Gastroesophageal sphincter (tissue), 4 donors: Measurements from ENCODE around the gene WFDC12. TPM values are rescaled to one million over a fixed set of nuclear protein-coding genes. Genes with fewer than 3 reads are reported as not detected.

Experiments
- ATAC-seq: fragments of 150-250 bp; one replicate; pipeline ENCODE4 v1.9.1; 2016; ENCODE audit warnings: mild to moderate bottlenecking, moderate library complexity
- H3K27ac ChIP-seq, 4 donors: fragments of 200-600 bp; sonication (generic) in 3 of 4; 1 replicate in 3 of 4; 2 replicates in 1 of 4; pipeline ENCODE4 v1.5.1; 2016 to 2019
- H3K27me3 ChIP-seq: fragments of 200-600 bp; sonication (generic); one replicate; pipeline ENCODE4 v1.5.1; 2019
- H3K36me3 ChIP-seq, 2 donors: fragments of 200-600 bp; sonication (generic); one replicate each; pipeline ENCODE4 v1.5.1; 2019; ENCODE audit warnings: control low read depth in 1 of 2
- H3K4me1 ChIP-seq, 3 donors: fragments of 200-600 bp; sonication (generic); 1 replicate in 2 of 3; 2 replicates in 1 of 3; pipeline ENCODE4 v1.5.1; 2016 to 2019; ENCODE audit warnings: control low read depth in 2 of 3
- H3K4me3 ChIP-seq, 2 donors: fragments of 200-600 bp; sonication (generic); one replicate each; pipeline ENCODE4 v1.5.1; 2019; ENCODE audit warnings: mild to moderate bottlenecking in 1 of 2, moderate library complexity in 1 of 2
- H3K9me3 ChIP-seq, 3 donors: fragments of 200-600 bp; sonication (generic); one replicate each; pipeline ENCODE4 v1.5.1; 2017 to 2019; ENCODE audit warnings: control low read depth in 2 of 3
- EP300 ChIP-seq: sonication (generic); formaldehyde crosslinking; IDR thresholded peaks from one replicate; pipeline ENCODE4 v1.6.1; 2017; ENCODE audit warnings: antibody characterized with exemption, mild to moderate bottlenecking
- POLR2A ChIP-seq, 2 donors: fragments of 450-650 bp; IDR thresholded peaks; one replicate each; pipeline ENCODE4 v1.6.1; 2017; ENCODE audit warnings: antibody characterized with exemption in 2 of 2, mild to moderate bottlenecking in 2 of 2, moderate library complexity in 1 of 2
- POLR2AphosphoS5 ChIP-seq: sonication (generic); formaldehyde crosslinking; IDR thresholded peaks from one replicate; pipeline ENCODE4 v1.6.1; 2017; ENCODE audit warnings: antibody characterized with exemption
- WGBS, 2 donors: methylation state at CpG; one replicate each; pipeline ENCODE4 v1.1.5; 2018; ENCODE audit warnings: low coverage in 1 of 2; 5-methylcytosine and 5-hydroxymethylcytosine counted together
- total RNA-seq, 4 donors: library from RNA; depleted of rRNA; stranded (reverse); fragments of >200 nt; gene quantifications; one replicate each; pipeline ENCODE4 v1.1.0, GENCODE V29; 2016
- TF ChIP-seq, protein P1 (sequence below), 4 experiments: fragments of 200-600 bp in 2 of 4; fragments of 450-650 bp in 2 of 4; sonication (generic) in 1 of 4; IDR thresholded peaks; one replicate each; pipeline ENCODE4 v1.5.1; 2017 to 2019; ENCODE audit warnings: antibody characterized with exemption in 4 of 4, mild to moderate bottlenecking in 2 of 4, moderate library complexity in 2 of 4

Gene WFDC12
- total RNA-seq, 4 donors from 2014 or later, result not detected

DNA sequence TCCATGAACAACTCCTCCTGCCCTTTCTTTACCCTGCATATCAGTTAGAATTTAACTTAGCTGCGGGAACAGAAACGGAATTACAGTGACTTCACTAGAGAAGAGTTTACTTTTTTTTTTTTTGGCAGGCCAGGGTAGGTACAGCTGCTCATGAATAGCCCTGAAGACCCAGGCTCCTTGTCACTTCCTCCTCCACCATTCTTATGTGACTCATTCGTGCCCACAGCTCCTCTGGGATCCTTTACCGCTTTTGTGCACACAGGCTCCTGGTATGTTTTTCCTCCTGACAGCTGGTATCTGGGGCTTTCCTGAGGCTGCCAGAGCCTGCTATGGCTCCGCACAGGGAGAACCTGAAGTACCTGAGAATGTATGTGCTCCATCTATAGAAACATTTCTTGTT is 19.5 kb downstream of the WFDC12 start:
- Histone ChIP-seq H3K4me3 (no peak overlapping the region), H3K27ac (no peak overlapping the region), H3K9me3 (no peaks in the 10 kb centered on the region), H3K4me1 (peaks cover 0 to 5% (median 0%) of the 10 kb centered on the region in 3 donors), H3K27me3 (peaks cover 73% of the 10 kb centered on the region), H3K36me3 (no peaks in the 10 kb centered on the region)
- TF ChIP-seq, protein P1, sequence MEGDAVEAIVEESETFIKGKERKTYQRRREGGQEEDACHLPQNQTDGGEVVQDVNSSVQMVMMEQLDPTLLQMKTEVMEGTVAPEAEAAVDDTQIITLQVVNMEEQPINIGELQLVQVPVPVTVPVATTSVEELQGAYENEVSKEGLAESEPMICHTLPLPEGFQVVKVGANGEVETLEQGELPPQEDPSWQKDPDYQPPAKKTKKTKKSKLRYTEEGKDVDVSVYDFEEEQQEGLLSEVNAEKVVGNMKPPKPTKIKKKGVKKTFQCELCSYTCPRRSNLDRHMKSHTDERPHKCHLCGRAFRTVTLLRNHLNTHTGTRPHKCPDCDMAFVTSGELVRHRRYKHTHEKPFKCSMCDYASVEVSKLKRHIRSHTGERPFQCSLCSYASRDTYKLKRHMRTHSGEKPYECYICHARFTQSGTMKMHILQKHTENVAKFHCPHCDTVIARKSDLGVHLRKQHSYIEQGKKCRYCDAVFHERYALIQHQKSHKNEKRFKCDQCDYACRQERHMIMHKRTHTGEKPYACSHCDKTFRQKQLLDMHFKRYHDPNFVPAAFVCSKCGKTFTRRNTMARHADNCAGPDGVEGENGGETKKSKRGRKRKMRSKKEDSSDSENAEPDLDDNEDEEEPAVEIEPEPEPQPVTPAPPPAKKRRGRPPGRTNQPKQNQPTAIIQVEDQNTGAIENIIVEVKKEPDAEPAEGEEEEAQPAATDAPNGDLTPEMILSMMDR (IDR thresholded peaks at IDR 0.05), result no peak
- TF ChIP-seq POLR2AphosphoS5, result no peak
- TF ChIP-seq EP300, result no peak
- no peak for TF ChIP-seq POLR2A (IDR thresholded peaks at IDR 0.05)
- no peak for ATAC-seq
- WGBS, 2 donors, result 62 to 75% methylated on average over 3 to 5 of the region's 5 CpGs

DNA sequence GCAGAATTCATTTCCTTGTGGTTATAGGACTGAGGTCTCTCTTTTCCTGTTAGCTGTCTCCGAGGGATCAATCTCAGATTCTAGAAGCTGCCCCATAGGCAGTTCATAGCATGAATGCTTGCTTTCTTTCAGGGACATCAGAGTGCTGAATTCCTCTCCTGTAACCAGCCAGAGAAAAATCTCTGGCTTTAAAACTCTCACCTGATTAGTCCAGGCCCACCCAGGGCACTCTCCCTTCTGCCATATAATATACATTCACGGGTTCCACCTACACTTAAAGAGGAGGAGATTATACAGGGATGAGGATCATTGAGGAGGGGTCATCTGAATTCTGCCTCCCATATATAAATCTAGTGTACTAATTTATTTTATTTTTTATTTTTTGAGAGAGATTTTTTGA is 21.2 kb downstream of the WFDC12 start:
- peaks cover 0 to 11% (median 1%) of the 10 kb centered on the region in 3 donors for H3K4me1 ChIP-seq
- 57 to 58% methylated on average over 1 to 2 of the region's 2 CpGs for WGBS, 2 donors
- no peak for TF ChIP-seq POLR2A (IDR thresholded peaks at IDR 0.05)
- TF ChIP-seq EP300, result no peak
- TF ChIP-seq POLR2AphosphoS5, result no peak
- TF ChIP-seq, protein P1 (IDR thresholded peaks at IDR 0.05), result no peak
- no peaks in the 10 kb centered on the region for H3K36me3 ChIP-seq
- H3K9me3 ChIP-seq, result no peaks in the 10 kb centered on the region
- H3K27me3 ChIP-seq, result peaks cover 77% of the 10 kb centered on the region
- H3K4me3 ChIP-seq, result no peak overlapping the region
- H3K27ac ChIP-seq, result no peak overlapping the region
- no peak for ATAC-seq

DNA sequence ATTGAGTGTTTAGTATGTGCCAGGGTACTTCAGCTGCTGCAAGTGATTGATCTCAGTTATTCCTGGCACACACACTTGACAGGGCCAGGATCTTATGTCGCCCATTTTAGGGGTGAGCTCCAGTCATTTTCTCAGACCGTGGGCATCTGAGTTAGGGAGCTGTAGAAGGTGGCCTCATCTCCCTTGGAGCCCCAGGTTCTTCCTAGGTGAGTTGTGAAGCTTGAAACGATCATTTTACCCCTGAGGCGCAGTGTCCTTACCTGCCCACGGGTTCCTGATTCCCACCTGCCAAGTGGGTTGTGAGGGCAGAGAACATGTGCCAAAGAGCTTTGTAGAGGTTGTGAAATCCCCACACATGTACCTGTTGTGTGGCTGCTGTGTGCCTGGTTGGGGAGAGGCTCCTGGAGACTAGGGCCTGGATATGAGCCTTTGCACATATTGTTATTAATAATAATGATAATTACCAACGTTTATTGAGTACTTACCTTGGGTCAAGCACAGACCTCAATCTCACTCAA is 22.9 kb downstream of the WFDC12 start:
- 59 to 60% methylated on average over 1 to 4 of the region's 6 CpGs for WGBS, 2 donors
- H3K4me3 ChIP-seq, result no peak overlapping the region

DNA sequence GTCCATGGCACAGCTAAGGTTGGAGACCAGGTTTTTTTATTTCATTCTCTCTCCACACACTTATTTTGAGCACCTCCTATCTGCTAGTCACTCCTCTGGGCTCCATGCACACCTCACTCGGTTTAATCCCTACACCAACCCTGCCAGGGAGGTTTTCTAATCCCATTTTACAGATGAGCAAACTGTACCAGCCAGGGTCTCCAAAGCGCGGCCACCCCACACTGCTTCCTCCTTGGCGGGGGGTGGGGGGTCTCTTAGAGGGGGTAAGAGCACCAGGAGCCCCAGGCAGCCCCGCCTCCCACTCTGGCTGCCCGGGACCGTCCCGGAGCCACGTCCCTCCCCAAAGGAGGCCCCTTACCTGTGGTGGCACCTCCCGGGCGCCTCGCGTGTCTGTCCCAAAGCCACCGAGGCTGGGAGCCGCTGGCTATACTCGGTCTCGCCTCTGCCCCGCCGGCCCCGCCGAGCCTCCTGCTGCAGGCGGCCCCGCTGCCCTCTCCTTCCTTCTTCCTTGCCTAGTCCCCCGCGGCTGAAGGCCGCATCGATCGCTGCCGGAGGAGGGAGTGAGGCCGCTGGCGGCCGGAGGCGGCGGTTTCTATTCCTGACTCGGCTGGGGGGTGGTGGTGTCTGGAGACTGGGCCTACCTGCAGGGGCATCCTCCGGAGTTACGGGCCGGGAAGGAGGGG is 23.6 kb downstream of the WFDC12 start, which contains the start of gene KCNS1:
Gene KCNS1 (minus strand): TSS at position 565 of the 683 bp plus-strand sequence. CDS start 1,891 bp downstream, outside the sequence.
- H3K4me3 ChIP-seq, result no peak within 1 kb of the TSS
- TF ChIP-seq POLR2A (IDR thresholded peaks at IDR 0.05), result no peak
- TF ChIP-seq, protein P1 (IDR thresholded peaks at IDR 0.05), result no peak
- no peak for TF ChIP-seq EP300
- no peak for TF ChIP-seq POLR2AphosphoS5
- H3K27me3 ChIP-seq, result peaks cover 81% of the 10 kb centered on the region
- ATAC-seq, result no peak
- no peaks in the 10 kb centered on the region for H3K36me3 ChIP-seq
- WGBS, 2 donors, result 0 to 40% methylated on average over 1 of the region's 38 CpGs
- H3K27ac ChIP-seq, result no peak within 1 kb of the TSS
- no peaks in the 10 kb centered on the region for H3K9me3 ChIP-seq
- H3K4me1 ChIP-seq, result peaks cover 0 to 21% (median 6%) of the 10 kb centered on the region in 3 donors

More for the DNA sequence above, 22.9 kb downstream of the WFDC12 start:
- Histone ChIP-seq H3K36me3 (no peaks in the 10 kb centered on the region), H3K4me1 (peaks cover 0 to 17% (median 5%) of the 10 kb centered on the region in 3 donors), H3K9me3 (no peaks in the 10 kb centered on the region), H3K27me3 (peaks cover 79% of the 10 kb centered on the region), H3K27ac (no peak overlapping the region)
- TF ChIP-seq, protein P1 (IDR thresholded peaks at IDR 0.05), result no peak
- no peak for TF ChIP-seq POLR2A (IDR thresholded peaks at IDR 0.05)
- no peak for TF ChIP-seq EP300
- no peak for TF ChIP-seq POLR2AphosphoS5
- ATAC-seq, result no peak
